NCI-H2196 (cell line): ENCODE results near the gene FBXO11.

ENCODE experiments used
- DNase-seq: peaks from one replicate; lab custom pipeline; 2025; ENCODE audit not compliant: unreplicated experiment; lab: John Stamatoyannopoulos, UW

The FBXO11 gene

DNA sequence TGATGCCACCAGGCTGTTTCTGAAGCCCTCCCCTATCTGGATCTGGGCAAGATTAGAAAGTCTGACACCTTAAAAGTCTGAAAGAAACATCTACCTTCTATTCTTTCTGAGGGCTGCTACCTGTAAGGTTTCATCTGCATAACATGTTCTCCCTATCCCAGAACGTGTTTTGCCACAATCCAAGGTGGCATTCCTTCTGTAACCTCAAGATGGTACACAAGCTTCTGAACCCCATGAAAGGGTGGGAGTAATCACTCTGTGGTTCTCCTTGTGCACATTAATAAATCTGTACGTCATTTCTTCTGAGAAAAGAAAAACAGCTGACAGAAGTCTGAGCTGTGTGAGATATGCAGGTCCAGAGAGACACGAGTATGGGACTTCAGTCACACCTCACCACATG is 165.2 kb downstream of the FBXO11 start:
- no peak for DNase-seq
